GM12801 (cell line): ENCODE results near the gene TYW5.

Experiments
- CTCF ChIP-seq: IDR thresholded peaks from one replicate; pipeline ENCODE4 v1.5.1; 2011; ENCODE audit warnings: control low read depth; ENCODE audit not compliant: insufficient read length; ENCODE audit errors: extremely low read depth

The TYW5 gene

DNA sequence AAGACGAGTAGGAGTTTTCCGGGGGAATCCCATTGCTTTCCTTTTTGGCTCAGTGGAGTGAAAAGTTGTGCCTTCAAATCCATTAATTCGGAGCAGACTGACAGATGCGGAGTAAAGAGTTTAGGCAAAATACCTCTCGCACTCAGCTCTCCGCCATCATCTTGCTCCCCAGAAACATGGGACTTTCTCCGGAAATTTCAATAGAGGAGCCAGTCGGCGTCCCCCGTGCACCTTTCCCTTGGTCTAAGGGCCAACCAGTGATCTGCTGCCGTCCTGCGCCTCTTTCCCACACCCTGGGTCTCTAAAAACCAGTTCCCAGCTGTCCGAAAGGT lies 318 bp downstream of the TYW5 start:
- no peak for TF ChIP-seq CTCF

DNA sequence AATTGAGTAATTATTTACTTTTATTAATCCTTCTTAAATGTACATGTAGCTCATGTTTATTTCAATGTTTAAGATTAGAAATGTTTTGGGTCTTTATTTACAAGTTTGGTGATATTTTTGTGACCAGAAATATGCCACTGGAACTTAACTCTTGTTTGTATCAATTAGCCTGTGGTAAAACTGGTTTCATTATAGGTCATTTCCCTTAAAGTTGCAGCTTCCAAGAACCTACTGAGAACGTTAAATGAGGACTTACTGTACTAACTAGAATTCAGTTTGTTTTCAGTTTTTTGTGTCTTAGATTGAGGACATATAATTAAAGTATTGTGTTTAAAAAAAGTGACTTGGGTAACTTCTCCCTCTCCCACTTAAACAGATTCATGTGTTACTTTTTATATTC lies 4.3 kb downstream of the TYW5 start:
- no peak for TF ChIP-seq CTCF

- no peak for TF ChIP-seq CTCF
These were observed 4.9 kb downstream of the TYW5 start for GRCh38 chr2:199950396-199950795.

GRCh38 chr2:199946836-199947235 lies 8.5 kb downstream of the TYW5 start:
- no peak for TF ChIP-seq CTCF

DNA sequence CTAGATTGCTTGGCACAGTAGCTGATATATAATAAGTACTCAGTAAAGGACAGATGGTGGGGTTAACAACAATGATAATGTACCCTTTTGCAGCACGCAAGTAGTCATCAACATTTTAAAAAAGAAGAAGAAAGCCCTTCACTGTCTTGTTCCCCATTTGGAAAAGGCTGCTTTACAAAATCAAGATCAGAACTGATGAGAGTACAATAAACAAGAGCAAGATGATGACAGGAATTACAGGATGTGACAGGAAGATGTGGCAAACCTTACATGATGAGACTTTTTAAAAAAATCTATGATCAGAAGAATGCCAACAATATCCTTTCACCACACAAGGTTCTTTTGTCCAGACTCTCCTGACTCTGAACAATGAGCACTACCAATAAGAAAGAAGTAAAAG lies 9.1 kb downstream of the TYW5 start:
- no peak for TF ChIP-seq CTCF

DNA sequence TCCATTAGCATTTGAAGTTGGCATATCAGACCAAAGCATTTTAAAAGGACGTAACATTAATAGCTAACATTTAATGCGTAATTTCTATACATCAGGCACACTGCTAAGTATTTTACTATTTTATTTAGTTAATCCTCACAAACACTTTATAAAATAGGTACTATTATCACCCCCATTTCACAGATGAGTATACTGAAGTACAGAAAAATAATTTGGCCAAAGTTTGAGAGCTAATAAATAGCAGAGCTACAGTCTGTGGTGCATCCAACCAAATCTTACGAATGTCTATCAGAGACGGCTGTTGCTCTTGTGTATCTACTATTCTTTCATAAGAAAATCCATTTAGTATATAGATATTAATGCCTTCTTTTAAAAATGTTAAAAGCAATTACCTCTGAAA lies 11.9 kb downstream of the TYW5 start:
- TF ChIP-seq CTCF: no peak

- no peak for TF ChIP-seq CTCF
These were observed 14.9 kb downstream of the TYW5 start for GRCh38 chr2:199940373-199940772.

GRCh38 chr2:199936554-199936953 lies 18.7 kb downstream of the TYW5 start:
- no peak for TF ChIP-seq CTCF
